GM19395 (cell line): ENCODE measurements around the gene HDAC2.
"Not testable (repeated sequence)": the region's sequence is repeated elsewhere in the genome, so short reads cannot be mapped to it uniquely, and the experiment has no call there.

Source experiments
- ATAC-seq: cut with Tn5 transposase; IDR thresholded peaks from one replicate; pipeline ENCODE4 v1.9.1; 2021; ENCODE audit warnings: mild to moderate bottlenecking, moderate library complexity; ENCODE audit not compliant: unreplicated experiment

Gene HDAC2

GRCh38 chr6:113970805-113971676 is at the start of gene HDAC2:
TSS of gene HDAC2 (minus strand) at chr6:113971148. CDS start at chr6:113970908, 240 bp downstream.
- peak; percentile 83 for ATAC-seq

GRCh38 chr6:114020196-114020595 is 49.2 kb upstream of the HDAC2 start:
- no peak for ATAC-seq

GRCh38 chr6:114017146-114017545 is 46.2 kb upstream of the HDAC2 start:
- not testable (repeated sequence) for ATAC-seq

GRCh38 chr6:114014106-114014505 is 43.2 kb upstream of the HDAC2 start:
- ATAC-seq: not testable (repeated sequence)

- not testable (repeated sequence) for ATAC-seq
Measured at GRCh38 chr6:114011486-114011885, 40.5 kb upstream of the HDAC2 start.

GRCh38 chr6:114010540-114010939 is 39.6 kb upstream of the HDAC2 start:
- no peak for ATAC-seq

GRCh38 chr6:114009192-114009591 is 38.2 kb upstream of the HDAC2 start:
- no peak for ATAC-seq

- ATAC-seq: no peak
Measured at GRCh38 chr6:114008331-114008730, 37.4 kb upstream of the HDAC2 start.

- ATAC-seq: peak; percentile 71
Measured at GRCh38 chr6:114007516-114007915, 36.6 kb upstream of the HDAC2 start.

- no peak for ATAC-seq
Measured at GRCh38 chr6:114001354-114001753, 30.4 kb upstream of the HDAC2 start.

GRCh38 chr6:114000069-114000468 is 29.1 kb upstream of the HDAC2 start:
- ATAC-seq: no peak

- ATAC-seq: no peak
Measured at GRCh38 chr6:113999284-113999683, 28.3 kb upstream of the HDAC2 start.

- ATAC-seq: no peak
Measured at GRCh38 chr6:113998811-113999210, 27.9 kb upstream of the HDAC2 start.

- ATAC-seq: no peak
Measured at GRCh38 chr6:113997116-113997515, 26.2 kb upstream of the HDAC2 start.

- ATAC-seq: no peak
Measured at GRCh38 chr6:113995634-113996033, 24.7 kb upstream of the HDAC2 start.

GRCh38 chr6:113994934-113995342 is 24.0 kb upstream of the HDAC2 start:
- ATAC-seq: peak; percentile 92

- no peak for ATAC-seq
Measured at GRCh38 chr6:113989675-113990074, 18.7 kb upstream of the HDAC2 start.

- ATAC-seq: not testable (repeated sequence)
Measured at GRCh38 chr6:113982675-113983074, 11.7 kb upstream of the HDAC2 start.

GRCh38 chr6:113982055-113982550 is 11.2 kb upstream of the HDAC2 start:
- ATAC-seq: no peak

- peak; percentile 74 for ATAC-seq
Measured at GRCh38 chr6:113980937-113981554, 10.1 kb upstream of the HDAC2 start.

- peak; percentile 64 for ATAC-seq
Measured at GRCh38 chr6:113979937-113980336, 9.0 kb upstream of the HDAC2 start.

GRCh38 chr6:113978084-113978675 is 7.2 kb upstream of the HDAC2 start:
- ATAC-seq: no peak
